GM23338 (cell line): ENCODE results near the gene TCTN1.

Experiments
- CREB1 ChIP-seq: fragments of 250-450 bp; sonication (Bioruptor Pico); IDR thresholded peaks from 2 replicates; pipeline ENCODE4 v1.5.0; 2020; ENCODE audit warnings: low read depth, mild to moderate bottlenecking, moderate library complexity
- EZH2 ChIP-seq: fragments of 200-600 bp; sonication (generic); IDR thresholded peaks from one replicate; pipeline ENCODE4 v1.8.0; 2017; ENCODE audit warnings: antibody characterized with exemption, mild to moderate bottlenecking, low read depth; ENCODE audit not compliant: unreplicated experiment
- EZH2phosphoT487 ChIP-seq: fragments of 200-600 bp; sonication (generic); IDR thresholded peaks from one replicate; pipeline ENCODE4 v1.8.1; 2018; ENCODE audit warnings: antibody characterized with exemption; ENCODE audit not compliant: unreplicated experiment
- JUNB ChIP-seq: IDR thresholded peaks from one replicate; pipeline ENCODE4 v1.6.1; 2016; ENCODE audit warnings: antibody characterized with exemption; ENCODE audit not compliant: unreplicated experiment
- NANOG ChIP-seq: IDR thresholded peaks from 2 replicates; pipeline ENCODE4 v1.6.1; 2016; ENCODE audit warnings: antibody characterized with exemption, borderline replicate concordance
- POLR2AphosphoS5 ChIP-seq: IDR thresholded peaks from 2 replicates; pipeline ENCODE4 v1.6.1; 2016; ENCODE audit warnings: antibody characterized with exemption, low read depth
- ZNF114 ChIP-seq: fragments of 250-450 bp; sonication (Bioruptor Pico); IDR thresholded peaks from 2 replicates; pipeline ENCODE4 v1.5.0; 2020; ENCODE audit warnings: mild to moderate bottlenecking, moderate library complexity
- ZNF331 ChIP-seq: fragments of 250-450 bp; sonication (Bioruptor Pico); IDR thresholded peaks from 2 replicates; pipeline ENCODE4 v1.5.0; 2020; ENCODE audit warnings: low read depth, mild to moderate bottlenecking, moderate library complexity
- TF ChIP-seq, protein P1 (sequence below), 2 experiments: fragments of 200-600 bp in 1 of 2; sonication (generic) in 1 of 2; conservative IDR thresholded peaks; 2 replicates each; pipeline versions ENCODE4 v1.5.1 to v1.6.1; 2016 to 2017; ENCODE audit warnings: antibody characterized with exemption in 2 of 2, low read depth in 2 of 2, mild to moderate bottlenecking in 2 of 2, moderate library complexity in 1 of 2
- TF ChIP-seq, protein P2 (sequence below): IDR thresholded peaks from one replicate; pipeline ENCODE4 v1.6.1; 2018; ENCODE audit warnings: antibody characterized with exemption; ENCODE audit not compliant: unreplicated experiment
- TF ChIP-seq, protein P3 (sequence below): fragments of 250-450 bp; sonication (Bioruptor Pico); IDR thresholded peaks from 2 replicates; pipeline ENCODE4 v1.5.0; 2020; ENCODE audit warnings: mild to moderate bottlenecking, moderate library complexity
- TF ChIP-seq, protein P4 (sequence below): IDR thresholded peaks from 2 replicates; pipeline ENCODE4 v1.6.1; 2016; ENCODE audit warnings: antibody characterized with exemption

DNA sequence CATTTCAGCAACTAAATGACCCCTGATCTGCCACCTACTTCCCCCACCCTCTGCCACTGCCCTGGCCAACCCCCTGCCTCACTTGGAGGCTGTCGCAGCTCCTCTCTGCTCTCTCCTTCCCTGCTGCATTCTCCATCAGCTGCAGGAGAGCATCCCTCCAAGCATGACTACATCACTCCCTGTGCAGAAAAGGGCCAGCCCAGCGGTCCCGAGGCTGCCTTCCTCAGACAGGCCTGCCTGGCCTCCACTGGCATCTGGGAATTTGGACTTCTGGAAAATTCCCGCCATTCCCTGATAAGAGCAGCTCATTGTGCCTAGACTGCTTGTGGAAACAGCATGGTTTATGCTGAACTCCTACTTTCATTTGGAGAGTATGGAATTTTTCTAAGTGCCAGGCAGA, 62.2 kb downstream of the TCTN1 start:
- TF ChIP-seq JUNB (no peak), EZH2phosphoT487 (no peak), EZH2 (no peak), CREB1 (CRISPR knock-in tag) (no peak), POLR2AphosphoS5 (no peak), ZNF114 (CRISPR knock-in tag) (no peak), NANOG (no peak), ZNF331 (CRISPR knock-in tag) (no peak)
- TF ChIP-seq, protein P1, sequence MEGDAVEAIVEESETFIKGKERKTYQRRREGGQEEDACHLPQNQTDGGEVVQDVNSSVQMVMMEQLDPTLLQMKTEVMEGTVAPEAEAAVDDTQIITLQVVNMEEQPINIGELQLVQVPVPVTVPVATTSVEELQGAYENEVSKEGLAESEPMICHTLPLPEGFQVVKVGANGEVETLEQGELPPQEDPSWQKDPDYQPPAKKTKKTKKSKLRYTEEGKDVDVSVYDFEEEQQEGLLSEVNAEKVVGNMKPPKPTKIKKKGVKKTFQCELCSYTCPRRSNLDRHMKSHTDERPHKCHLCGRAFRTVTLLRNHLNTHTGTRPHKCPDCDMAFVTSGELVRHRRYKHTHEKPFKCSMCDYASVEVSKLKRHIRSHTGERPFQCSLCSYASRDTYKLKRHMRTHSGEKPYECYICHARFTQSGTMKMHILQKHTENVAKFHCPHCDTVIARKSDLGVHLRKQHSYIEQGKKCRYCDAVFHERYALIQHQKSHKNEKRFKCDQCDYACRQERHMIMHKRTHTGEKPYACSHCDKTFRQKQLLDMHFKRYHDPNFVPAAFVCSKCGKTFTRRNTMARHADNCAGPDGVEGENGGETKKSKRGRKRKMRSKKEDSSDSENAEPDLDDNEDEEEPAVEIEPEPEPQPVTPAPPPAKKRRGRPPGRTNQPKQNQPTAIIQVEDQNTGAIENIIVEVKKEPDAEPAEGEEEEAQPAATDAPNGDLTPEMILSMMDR (conservative IDR thresholded peaks at IDR 0.05; ENCODE audit: low read depth in 2 of 2): no peak
- TF ChIP-seq, protein P2, sequence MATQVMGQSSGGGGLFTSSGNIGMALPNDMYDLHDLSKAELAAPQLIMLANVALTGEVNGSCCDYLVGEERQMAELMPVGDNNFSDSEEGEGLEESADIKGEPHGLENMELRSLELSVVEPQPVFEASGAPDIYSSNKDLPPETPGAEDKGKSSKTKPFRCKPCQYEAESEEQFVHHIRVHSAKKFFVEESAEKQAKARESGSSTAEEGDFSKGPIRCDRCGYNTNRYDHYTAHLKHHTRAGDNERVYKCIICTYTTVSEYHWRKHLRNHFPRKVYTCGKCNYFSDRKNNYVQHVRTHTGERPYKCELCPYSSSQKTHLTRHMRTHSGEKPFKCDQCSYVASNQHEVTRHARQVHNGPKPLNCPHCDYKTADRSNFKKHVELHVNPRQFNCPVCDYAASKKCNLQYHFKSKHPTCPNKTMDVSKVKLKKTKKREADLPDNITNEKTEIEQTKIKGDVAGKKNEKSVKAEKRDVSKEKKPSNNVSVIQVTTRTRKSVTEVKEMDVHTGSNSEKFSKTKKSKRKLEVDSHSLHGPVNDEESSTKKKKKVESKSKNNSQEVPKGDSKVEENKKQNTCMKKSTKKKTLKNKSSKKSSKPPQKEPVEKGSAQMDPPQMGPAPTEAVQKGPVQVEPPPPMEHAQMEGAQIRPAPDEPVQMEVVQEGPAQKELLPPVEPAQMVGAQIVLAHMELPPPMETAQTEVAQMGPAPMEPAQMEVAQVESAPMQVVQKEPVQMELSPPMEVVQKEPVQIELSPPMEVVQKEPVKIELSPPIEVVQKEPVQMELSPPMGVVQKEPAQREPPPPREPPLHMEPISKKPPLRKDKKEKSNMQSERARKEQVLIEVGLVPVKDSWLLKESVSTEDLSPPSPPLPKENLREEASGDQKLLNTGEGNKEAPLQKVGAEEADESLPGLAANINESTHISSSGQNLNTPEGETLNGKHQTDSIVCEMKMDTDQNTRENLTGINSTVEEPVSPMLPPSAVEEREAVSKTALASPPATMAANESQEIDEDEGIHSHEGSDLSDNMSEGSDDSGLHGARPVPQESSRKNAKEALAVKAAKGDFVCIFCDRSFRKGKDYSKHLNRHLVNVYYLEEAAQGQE: no peak
- TF ChIP-seq, protein P3, sequence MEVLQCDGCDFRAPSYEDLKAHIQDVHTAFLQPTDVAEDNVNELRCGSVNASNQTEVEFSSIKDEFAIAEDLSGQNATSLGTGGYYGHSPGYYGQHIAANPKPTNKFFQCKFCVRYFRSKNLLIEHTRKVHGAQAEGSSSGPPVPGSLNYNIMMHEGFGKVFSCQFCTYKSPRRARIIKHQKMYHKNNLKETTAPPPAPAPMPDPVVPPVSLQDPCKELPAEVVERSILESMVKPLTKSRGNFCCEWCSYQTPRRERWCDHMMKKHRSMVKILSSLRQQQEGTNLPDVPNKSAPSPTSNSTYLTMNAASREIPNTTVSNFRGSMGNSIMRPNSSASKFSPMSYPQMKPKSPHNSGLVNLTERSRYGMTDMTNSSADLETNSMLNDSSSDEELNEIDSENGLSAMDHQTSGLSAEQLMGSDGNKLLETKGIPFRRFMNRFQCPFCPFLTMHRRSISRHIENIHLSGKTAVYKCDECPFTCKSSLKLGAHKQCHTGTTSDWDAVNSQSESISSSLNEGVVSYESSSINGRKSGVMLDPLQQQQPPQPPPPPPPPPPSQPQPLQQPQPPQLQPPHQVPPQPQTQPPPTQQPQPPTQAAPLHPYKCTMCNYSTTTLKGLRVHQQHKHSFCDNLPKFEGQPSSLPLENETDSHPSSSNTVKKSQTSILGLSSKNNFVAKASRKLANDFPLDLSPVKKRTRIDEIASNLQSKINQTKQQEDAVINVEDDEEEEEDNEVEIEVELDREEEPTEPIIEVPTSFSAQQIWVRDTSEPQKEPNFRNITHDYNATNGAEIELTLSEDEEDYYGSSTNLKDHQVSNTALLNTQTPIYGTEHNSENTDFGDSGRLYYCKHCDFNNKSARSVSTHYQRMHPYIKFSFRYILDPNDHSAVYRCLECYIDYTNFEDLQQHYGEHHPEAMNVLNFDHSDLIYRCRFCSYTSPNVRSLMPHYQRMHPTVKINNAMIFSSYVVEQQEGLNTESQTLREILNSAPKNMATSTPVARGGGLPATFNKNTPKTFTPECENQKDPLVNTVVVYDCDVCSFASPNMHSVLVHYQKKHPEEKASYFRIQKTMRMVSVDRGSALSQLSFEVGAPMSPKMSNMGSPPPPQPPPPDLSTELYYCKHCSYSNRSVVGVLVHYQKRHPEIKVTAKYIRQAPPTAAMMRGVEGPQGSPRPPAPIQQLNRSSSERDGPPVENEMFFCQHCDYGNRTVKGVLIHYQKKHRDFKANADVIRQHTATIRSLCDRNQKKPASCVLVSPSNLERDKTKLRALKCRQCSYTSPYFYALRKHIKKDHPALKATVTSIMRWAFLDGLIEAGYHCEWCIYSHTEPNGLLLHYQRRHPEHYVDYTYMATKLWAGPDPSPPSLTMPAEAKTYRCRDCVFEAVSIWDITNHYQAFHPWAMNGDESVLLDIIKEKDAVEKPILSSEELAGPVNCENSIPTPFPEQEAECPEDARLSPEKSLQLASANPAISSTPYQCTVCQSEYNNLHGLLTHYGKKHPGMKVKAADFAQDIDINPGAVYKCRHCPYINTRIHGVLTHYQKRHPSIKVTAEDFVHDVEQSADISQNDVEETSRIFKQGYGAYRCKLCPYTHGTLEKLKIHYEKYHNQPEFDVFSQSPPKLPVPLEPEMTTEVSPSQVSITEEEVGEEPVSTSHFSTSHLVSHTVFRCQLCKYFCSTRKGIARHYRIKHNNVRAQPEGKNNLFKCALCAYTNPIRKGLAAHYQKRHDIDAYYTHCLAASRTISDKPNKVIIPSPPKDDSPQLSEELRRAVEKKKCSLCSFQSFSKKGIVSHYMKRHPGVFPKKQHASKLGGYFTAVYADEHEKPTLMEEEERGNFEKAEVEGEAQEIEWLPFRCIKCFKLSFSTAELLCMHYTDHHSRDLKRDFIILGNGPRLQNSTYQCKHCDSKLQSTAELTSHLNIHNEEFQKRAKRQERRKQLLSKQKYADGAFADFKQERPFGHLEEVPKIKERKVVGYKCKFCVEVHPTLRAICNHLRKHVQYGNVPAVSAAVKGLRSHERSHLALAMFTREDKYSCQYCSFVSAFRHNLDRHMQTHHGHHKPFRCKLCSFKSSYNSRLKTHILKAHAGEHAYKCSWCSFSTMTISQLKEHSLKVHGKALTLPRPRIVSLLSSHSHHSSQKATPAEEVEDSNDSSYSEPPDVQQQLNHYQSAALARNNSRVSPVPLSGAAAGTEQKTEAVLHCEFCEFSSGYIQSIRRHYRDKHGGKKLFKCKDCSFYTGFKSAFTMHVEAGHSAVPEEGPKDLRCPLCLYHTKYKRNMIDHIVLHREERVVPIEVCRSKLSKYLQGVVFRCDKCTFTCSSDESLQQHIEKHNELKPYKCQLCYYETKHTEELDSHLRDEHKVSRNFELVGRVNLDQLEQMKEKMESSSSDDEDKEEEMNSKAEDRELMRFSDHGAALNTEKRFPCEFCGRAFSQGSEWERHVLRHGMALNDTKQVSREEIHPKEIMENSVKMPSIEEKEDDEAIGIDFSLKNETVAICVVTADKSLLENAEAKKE: no peak
- TF ChIP-seq, protein P4, sequence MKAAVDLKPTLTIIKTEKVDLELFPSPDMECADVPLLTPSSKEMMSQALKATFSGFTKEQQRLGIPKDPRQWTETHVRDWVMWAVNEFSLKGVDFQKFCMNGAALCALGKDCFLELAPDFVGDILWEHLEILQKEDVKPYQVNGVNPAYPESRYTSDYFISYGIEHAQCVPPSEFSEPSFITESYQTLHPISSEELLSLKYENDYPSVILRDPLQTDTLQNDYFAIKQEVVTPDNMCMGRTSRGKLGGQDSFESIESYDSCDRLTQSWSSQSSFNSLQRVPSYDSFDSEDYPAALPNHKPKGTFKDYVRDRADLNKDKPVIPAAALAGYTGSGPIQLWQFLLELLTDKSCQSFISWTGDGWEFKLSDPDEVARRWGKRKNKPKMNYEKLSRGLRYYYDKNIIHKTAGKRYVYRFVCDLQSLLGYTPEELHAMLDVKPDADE: no peak
